ENCODE measurements around the gene ACSF3. TPM values are rescaled to one million over a fixed set of nuclear protein-coding genes. Genes with fewer than 3 reads are reported as not detected.

Gene ACSF3
- polyA plus RNA-seq, 12 donors: 12.6 to 31.8 (median 15.3) TPM; not detected in 1

DNA sequence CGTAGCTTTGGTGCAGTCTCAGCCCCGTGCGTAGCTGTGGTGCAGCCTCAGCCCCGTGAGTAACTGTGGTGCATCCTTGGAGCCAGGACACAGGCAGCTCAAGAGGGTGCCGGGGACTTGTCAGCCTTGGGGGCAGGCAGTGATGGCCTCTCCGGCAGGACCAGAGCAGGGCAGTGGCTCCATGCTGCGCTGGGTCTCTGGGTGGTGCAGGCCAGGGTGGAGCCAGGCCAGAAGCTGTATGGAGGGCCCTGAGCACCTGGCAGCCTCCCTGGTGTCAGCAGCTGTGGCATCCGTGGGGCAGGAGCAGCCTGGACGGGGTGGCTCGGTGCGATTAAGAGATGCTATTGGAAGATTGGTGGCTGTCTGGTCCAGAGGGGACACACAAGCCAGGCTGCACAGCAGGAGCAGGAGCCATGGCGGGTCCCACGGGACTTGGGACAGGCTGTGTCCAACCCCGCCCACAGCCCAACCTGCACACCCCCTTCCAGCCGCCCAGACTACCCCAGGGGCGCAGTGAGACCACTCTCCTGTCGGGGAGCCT lies 49.6 kb downstream of the ACSF3 start:
- no peak for DNase-seq

DNA sequence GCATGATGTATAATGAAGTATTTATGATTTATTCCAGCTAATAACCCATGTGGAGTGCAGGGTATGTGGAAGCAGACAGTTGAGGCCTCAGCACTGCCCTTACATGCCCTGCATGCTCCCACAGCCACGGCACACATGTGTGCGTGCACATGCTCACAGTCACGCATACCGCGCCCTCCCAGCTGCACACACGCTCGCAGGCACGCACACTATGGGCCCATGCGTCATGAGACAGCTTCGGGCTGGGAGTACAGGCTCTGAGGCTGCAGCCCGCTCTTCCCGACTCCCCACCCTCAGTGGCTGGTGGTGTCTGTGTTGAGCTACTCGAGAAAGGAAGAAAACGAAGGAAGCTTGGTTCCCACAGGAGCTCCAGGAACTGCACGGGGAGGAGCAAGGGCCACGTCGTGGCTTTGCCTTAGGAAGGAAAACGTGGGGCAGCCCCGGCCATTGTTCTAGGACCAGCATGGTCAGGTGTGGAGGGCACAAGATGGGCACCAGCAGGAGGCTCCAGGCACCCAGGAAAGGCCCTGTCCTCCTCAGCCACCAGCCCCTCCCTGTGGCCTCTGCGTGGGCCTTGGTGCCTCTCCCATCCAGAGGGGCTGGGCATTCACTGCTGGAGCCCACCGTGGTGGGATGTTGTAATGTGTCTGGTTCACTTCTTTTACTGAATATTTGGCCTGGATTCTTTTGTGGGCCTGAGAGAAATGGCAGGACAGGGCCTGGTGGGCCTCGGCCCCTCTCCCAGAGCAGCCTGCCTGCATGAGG lies 50.4 kb downstream of the ACSF3 start:
- DNase-seq: no peak

DNA sequence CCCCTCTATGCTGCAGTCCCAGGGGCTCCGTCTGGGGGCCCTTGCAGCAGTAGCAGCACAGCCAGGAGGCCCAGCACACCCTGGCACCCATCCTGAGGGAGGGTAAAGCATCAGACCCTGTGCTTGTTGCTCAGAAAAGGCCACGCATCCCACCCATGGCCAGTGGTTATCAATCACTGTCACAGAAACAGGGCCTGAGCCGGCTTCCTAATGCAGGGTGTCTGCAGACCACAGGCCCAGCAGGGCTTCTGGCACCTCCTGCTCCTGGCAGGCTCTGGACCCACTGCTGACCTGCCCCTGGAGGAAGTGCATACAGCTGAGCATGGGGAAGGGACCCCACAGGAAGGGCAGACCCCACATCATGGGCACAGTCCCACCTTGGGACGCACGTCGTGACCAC lies 51.0 kb downstream of the ACSF3 start:
- no peak for DNase-seq

DNA sequence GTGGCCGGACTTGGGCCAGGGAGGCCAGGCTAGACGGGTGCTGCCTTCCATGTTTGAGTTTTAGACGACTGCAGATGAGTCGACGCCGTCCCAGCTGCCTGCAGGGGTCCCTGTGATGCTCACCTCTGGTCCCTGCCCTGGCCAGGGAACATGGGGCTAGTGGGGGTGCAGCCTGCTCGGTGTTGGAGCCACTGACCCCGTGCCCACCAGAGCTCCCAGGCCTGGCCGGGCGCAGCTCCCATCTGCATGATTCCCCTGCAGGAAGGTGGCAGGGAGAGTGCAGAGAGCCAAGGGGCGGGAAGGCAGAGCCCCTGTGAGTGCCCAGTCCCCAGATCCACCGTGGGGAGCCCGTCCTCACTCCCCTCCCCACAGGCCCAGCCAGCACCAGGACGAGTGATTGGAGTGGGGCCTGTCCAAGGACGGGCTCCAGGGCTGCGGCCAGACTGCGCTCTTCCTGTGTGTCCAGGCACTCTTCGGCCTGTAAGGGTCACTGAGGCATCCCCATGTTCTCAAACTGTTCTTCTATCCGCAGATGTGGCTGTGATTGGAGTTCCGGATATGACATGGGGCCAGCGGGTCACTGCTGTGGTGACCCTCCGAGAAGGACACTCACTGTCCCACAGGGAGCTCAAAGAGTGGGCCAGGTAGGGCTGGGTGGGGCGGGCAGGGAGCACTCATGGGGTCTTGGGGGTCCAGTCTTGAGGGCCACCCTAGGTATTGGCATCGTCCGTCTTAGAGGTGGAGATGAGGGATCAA lies 51.9 kb downstream of the ACSF3 start:
- DNase-seq: no peak

DNA sequence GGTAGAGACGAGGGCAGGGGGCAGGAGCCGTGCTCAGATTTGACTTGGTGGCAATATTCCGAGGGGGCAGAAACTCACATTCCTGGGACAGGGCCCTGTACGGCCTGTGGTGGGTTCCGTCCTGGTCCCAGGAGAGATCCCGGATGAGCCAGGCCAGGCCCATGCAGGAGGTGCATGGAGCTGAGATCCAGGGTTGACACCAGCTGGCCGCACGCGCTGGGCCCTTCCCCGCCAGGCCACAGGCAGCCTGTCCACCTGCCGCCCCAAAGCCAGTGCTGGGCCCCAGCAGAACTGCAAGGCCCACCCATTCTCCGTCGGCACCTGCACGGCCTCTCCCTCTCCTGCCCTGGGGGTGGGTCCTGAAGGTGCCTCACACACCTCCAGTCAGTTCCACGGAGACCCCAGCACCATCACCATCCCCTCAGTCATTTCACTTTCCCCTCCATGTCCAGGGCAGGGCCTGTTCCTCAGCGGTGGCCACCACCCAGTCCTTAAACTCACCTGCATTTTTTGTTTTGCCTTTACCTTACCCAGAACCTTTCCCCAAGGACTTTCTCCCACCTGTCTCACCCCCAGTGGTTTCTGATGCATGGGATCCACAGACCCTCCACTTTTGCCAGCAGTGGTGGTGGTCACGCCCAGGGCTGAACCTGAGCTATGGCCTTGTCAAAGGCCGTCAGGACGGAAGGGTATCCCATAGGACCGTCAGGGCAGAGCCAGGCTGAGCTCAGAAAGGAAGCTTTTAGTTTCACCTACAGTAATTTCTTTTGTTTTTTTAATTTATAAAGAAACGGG lies 52.8 kb downstream of the ACSF3 start:
- DNase-seq: no peak

DNA sequence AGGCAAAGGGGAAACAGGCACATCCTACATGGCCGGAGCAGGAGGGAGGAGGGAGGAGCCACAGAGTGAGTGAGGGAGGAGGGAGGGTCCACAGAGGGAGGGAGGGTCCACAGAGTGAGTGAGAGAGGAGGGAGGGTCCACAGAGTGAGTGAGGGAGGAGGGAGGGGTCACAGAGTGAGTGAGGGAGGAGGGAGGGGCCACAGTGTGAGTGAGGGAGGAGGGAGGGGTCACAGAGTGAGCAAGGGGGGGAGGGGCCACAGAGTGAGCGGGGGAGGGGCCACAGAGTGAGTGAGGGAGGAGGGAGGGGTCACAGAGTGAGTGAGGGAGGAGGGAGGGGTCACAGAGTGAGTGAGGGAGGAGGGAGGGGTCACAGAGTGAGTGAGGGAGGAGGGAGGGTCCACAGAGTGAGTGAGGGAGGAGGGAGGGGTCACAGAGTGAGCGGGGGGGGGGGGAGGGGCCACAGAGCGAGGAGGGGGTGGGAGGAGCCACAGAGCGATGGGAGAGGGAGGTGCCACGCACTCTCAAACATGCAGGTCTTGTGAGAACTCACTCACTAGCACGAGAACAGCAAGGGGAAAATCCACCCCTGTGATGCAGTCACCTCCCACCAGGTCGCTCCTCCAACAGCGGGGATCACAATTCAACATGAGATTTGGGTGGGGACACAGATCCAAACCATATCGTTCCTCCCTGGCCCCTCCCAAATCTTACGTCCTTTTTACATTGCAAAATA lies 53.6 kb downstream of the ACSF3 start:
- no peak for DNase-seq

DNA sequence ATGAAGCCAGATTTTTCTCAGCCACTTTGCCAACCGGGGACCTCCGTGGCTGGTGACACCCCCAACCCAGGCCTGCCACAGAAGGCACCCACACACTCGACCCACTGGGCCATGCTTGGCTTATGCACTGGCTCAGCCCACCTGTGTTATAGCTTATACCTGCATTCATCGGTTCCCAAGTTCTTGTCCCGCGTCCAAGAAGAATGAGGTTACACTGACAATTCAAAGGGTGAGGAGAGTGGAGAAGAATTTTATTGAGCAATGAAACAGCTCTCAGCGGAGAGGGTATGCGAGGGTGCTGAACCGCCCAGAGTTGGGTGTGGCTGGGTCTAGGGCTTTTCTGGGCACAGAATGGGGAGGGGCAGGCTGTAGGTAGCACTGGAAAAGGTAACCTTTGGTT lies 55.7 kb downstream of the ACSF3 start:
- DNase-seq: no peak

DNA sequence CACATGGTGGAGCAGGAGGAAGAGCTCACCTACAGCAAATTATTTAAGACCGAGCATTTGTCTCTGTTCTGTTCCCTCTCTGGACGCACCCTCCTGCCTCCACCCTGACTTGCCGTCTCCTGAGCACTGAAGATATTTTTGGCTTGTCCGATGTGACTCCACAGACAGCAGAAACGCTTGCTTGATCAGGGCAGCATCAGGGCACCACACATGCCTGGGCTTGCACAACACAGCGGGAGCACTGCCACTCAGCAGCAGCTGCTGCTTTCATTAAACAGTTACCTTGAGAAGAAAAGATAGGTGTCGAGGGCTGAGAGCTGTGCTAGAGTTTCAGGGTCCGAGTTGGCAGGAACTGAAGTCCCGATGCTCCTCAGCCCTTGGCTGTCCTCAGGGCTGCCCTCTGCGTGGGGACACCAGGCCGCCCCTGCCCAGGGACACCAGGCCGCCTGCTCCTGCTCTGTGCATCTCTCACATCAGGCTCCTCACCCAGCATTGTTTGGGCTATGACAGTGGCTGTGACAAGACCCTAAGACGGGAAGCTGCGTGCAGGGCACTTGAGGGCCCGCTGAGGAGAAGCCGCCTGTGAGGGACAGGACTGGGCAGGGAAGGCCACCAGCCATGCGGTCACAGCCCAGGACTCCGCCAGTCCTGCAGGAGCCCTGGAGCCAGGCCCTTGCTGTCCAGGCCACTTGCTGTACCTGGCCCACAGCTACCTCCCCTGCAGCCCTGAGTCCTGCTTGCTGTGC lies 56.6 kb downstream of the ACSF3 start:
- no peak for DNase-seq

DNA sequence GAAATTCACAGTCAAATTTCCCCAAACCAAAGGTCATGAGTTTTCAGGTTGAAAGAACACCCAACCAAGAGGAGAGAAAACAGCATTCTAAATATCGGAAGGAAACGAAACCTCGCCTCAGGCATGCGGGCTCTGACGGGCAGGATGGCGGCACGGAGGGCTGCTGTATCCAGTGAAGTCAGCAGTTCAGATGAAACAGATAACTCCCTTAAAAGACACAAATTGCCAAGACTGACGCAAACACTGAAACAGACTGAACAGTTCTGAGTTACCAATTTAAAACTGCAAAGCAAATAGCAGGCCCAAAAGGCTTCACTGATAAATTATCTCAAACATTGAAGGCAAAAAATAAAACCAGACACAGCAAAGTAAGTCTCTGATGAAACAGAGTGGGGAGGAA lies 57.3 kb downstream of the ACSF3 start:
- no peak for DNase-seq

DNA sequence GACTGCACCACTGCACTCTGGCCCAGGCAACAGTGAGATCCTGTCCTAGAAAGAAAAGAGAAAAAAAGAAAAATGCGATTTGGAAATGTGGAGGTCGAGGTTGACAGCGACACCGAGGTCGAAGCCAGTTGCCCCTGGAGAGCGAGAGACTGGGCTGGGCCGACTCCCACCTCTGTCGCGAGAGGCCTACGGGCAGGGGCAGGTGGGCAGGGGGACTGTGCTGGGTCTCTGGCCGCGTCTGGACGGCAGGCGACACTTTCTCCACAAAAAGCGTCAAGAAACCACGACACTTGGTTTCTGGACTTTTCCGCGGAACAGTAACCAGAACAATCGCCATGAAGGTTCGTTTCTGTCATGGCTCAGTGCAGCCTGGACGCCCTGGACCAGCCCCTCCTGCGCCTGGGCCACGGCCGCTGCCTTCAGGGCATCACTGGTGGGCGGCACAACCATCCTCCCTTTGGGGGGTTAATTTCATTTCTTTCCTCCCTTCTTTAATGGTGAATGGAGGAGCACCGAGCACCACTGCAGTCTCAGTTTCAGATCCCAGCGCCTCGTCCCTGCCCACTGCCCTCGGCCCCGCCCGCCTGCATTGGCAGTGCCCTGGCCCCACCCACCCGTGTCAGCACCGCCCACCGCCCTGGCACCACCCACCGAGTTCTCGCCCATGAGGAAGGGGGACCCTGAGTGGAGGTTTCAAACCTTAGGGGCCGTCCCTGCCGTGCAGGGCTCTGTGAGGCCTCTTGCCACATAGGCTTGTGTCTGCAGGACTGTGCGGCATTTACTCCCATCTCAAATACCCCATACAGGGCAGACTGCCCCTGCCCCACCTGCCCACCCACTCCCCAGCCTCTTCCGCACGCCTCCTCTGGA lies 59.4 kb downstream of the ACSF3 start:
- DNase-seq: no peak

DNA sequence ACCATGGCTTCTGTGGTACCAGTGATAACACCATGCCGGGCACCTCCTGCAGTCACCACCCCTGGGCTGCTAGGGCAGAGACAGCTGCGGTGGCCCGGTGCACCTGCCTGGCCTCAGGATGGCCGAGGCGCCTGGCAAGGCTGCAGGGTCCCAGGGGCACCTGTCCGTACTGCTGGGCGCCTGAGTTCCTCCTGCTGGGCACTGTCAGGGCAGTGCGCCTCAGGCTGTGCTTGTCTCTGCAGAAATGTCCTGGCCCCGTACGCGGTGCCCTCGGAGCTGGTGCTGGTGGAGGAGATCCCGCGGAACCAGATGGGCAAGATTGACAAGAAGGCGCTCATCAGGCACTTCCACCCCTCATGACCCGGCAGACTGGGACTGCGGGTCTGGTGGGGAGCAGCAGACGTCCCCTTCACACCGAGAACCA lies 60.2 kb downstream of the ACSF3 start:
- no peak for DNase-seq

DNA sequence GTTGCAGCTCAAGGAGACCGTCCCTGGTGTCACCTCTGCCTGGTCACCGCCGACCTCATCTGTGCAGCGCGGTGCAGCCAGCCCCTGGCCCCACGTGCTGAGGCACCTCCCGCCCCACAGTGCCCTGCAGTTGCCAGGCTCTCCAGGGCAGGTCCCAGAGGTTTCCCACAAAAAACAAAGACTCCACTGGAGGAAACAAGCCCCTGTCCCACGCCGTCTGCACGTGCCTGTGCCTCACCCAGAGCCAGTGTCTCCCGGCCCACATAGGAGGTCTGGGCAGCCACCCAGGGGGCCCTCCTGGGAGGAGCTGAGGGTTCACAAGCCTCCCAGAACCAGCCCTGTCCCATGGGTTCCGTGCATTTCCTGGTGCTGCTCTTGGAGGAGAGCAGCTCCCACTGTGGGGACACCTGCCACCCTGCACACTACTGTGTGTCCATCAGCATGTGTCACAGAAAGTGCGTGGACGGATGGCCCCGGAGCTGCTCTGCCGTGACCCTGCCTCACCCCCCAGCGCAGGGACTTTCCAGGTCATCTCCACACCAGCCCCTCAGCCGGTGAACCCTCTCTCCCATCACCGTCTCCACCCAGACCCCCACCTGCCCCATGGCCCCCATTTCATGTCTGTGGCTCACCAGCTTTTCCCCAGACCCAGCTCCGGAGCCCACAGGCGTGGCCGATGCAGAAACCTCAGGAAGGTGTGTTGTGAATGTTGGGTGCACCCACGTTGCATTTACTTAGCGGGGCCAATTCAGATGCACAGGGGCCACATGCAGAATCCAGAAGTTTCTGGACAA lies 60.9 kb downstream of the ACSF3 start:
- DNase-seq: no peak

DNA sequence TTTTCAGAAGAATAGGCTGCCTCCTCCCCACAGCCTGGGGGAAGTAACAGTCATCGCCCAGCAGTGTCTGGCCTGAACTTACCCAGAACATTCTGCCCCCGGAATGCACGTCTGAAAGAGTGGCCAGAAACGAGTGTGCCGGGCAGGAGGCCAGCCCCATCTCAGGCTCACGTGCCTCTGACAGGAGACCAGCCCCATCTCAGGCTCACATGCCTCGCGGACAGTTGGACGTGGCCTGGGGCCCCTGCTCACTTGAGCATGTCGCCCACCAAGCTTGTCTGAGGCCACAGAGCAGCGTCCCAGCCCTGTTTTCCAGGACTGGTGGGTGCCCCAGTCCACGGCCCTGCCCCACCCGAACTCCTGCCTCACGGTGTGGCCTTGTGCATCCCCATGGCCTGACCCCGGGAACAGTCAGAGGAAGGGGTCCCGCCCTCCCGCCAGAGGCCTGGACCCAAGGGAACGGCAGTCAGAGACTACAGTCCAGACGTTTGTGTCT lies 61.6 kb downstream of the ACSF3 start:
- peak; percentile 43 for DNase-seq

DNA sequence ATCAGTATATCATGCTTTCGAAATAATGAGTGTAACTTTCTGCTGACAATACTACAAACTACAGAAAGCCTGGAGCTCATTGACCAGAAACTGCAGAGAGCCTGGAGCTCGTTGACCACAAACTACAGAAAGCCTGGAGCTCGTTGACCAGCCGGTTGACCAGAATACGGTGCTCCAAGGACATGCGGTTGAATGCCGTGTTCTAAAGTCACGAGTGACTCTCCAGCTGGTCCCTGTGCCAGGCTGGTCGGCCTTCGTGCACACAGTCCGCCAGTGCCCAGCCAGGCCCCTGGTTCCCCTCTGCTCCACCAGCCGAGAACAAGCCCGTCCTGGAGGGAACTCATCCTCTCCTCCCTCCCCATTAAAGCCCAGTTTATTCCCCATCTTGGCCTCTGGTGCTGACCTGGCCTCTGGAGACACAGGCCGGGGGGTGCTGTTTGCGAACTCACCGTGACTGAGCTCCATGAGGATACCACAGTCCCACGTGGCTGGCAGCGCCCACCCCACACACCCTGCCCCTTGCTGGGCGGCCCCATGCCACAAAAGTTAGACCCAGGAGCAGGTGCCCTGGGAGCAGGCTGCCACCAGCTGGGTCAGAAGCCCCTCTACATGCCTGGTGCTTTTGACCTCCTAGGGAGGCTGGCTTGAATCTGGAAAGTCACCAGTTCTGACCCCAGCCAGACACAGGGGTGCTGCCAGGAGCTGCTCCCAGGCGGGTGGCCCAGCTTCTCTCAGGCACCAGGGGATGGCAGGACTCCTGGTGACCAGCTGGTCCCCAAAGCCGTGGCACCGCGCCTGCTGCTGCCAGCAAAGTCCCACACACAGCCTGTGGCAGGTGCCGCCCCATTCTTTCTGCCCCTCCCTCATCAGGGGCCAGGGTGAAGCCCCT lies 62.4 kb downstream of the ACSF3 start:
- no peak for DNase-seq

DNA sequence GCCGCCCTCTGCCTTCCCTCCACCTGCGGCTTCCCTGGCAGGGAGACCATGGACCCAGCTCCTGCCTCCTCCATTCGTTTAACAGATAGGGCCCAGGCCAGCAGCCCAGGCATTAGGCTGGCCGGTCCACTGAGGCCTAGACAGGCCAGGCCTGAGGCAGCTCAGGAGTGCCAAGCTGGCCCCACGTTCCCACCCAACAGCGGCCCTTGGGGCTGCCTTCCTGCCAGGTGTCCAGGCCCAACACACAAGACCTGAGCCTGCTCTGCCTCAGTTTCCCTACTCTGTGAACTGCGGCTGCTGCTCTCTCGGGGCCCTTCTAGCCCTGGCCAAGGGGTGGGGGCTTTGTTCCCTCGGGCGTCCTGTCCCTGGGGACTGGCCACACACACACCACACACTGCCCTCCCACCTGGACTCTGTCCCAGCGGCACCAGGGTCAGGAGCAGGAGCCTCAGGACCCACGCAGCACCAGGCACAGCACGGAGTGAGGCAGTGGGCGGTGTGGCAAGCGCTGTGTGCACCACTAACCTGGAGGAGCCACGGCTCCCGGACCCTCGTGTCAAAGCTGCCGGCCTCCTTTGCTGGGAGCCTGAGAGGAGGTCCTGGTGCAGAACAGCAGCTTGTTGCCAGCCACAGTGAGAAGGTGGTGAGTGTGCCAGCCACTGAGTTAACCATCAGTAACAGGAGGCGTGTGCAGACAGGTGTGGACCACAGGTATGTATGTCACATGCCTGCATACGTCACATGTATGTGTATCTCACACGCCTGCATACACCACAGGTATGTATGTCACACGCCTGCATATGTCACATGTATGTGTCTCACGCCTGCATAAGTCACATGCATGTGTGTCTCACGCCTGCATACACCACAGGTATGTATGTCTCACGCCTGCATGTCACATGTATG lies 63.3 kb downstream of the ACSF3 start:
- DNase-seq: no peak

DNA sequence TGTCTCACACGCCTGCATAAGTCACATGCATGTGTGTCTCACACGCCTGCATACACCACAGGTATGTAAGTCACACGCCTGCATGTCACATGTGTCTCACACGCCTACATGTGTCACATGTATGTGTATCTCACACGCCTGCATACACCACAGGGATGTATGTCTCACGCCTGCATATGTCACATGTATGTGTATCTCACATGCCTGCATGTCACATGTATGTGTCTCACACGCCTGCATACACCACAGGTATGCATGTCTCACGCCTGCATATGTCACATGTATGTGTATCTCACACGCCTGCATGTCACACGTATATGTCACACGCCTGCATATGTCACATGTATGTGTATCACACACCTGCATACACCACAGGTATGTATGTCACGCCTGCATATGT lies 64.1 kb downstream of the ACSF3 start:
- DNase-seq: no peak

All from muscle of arm (tissue), 12 donors.